ENCODE results near the gene BMPER.

The BMPER gene

DNA sequence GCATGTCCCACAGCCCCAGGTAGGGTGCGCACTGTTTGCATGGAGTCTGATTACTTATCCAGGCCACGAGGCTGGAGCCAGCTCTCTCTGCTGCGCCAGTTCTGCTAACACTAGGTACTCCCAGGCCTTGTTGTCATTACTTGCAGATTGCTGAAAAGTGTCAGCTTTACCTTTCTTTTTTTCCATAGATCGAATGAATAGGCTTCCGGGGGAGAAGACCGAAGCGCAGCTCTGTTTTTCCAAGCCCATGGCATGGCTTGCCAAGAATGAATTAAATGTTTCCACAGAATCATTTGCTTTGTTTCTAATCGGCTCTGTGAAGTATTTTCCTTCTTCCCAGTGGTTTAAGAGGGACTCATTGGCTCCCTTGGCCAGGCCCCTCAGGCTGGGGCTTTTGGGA is 285.8 kb downstream of the BMPER start:
- DNase-seq, result no peak

DNA sequence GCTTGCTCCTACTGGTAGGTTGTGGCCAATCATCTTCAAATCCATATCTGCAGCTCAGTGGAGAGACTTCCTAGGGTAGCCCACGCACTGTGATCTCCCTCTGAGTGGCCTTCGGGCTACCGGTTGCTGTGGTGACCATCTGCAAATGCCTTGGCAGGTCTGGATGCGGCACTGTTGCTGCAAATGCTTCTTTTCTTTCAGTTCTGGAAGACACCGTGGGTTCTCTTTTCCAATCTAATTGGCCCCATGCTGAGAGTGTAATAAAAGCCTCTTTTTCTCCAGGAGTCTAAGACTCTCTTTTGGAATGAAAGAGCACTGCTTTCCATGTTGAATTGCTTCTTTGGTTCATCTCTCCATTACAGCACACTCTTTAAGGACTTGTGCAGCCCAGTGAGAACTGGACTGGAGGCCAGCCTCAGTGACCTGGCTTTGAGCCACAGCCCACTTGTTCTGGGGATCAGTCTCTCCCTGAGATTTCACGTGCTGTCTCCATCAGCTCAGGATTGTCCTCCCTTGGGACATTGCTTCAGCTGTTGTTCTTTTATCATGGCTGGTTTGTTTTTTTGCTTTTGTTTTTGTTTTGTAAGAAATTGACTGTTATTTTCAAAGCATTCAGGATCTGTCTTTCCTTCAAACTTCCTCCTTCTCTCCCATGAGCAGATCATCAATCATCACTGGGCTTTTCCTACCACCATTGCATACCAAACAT is 286.6 kb downstream of the BMPER start:
- no peak for DNase-seq

DNA sequence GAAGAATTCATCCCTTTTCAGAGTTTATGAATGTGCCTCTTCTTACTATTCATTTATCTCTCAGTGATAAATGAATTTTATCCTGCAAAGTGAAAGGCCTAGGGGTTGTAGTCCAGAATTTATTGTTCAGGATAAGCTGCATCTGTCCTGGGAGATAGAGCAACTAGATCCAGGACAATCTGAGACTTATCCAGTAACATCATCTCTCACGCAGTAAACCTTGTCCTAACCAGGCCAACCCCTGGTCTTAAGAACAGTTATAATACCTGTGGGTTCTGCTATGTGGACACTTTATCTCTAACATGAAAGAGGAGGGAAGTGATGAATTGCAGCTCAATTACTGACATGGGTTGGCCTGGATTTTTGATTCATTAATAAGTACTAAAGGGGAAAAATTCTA is 287.6 kb downstream of the BMPER start:
- DNase-seq, result no peak

DNA sequence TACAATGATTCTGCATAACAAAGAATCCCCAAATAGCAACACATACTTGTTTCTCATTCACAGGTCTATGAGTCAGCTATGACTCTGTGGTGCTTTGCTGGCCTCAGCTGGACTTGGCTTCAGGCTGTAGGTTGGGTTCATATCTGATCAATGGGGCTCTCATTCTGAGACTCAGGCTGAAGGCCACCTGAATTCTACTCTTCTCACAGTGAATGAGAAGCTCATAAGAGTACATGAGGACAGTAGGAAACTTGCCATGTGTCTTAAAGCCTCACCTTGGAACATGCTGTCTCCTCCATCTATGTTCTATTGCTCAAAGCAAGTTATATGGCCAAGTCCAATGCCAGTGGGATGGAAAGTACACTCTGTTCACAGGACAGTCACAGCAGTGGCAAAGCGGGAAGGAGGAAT is 292.9 kb downstream of the BMPER start:
- no peak for DNase-seq

All from CD4-positive, alpha-beta T cell treated with Interleukin-1 beta for 1 hour (primary cell).